Measurements from ENCODE around the gene FBN2.
A peak's percentile ranks its signal among the peaks of the same experiment; 100 is the strongest.

Gene FBN2

DNA sequence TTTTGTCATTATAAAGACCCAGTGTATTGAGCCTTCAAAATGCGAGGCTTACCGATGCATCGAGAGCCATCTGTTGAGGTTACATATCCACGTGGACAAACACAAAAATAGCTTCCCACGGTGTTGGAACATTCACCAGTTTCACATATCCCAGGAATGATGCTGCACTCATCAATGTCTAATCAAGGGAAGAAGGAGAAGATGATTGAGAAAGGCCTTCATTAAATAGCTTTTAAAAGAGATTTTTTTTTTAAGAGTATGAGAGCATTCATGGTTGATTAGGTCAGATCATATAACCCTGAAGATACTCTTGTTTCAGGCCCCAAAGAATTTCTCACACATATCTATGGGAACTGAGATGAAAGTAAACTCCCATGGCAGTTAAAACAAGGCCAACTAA, 129.4 kb downstream of the FBN2 start:
- Histone ChIP-seq H2BK5ac (ENCODE audit: low read length) (no peak overlapping the region), H3K4ac (ENCODE audit: low read length) (no peak overlapping the region), H3K79me1 (ENCODE audit: low read depth, low read length) (no peaks in the 10 kb centered on the region), H4K91ac (ENCODE audit: low read depth, low read length, poor library complexity) (no peak overlapping the region), H3K4me3 (ENCODE audit: low read length in 2 of 2) (no peak overlapping the region), H3K4me1 (ENCODE audit: control insufficient read depth in 2 of 2, insufficient read depth in 1 of 2, low read depth in 1 of 2, low read length in 2 of 2) (peaks cover 5 to 22% of the 10 kb centered on the region in 2 donors), H2BK120ac (ENCODE audit: low read depth, low read length) (no peak overlapping the region), H2BK15ac (ENCODE audit: low read length) (no peak overlapping the region), H4K8ac (ENCODE audit: low read depth, low read length) (no peak overlapping the region), H2AFZ (ENCODE audit: low read length) (no peak overlapping the region), H2BK12ac (ENCODE audit: low read length) (no peak overlapping the region), H3K14ac (ENCODE audit: low read length) (no peak overlapping the region), H3K36me3 (replicated peaks in 1 of 2; ENCODE audit: control insufficient read depth in 2 of 2, insufficient read depth in 2 of 2, low read length in 2 of 2) (peaks cover 1 to 50% of the 10 kb centered on the region in 2 donors), H3K4me2 (ENCODE audit: insufficient read depth, low read length, poor library complexity, severe bottlenecking) (no peak overlapping the region), H3K9ac (ENCODE audit: low read depth, low read length, poor library complexity) (no peak overlapping the region), H3K9me3 (replicated peaks in 1 of 2; ENCODE audit: control insufficient read depth in 2 of 2, insufficient read depth in 1 of 2, low read depth in 1 of 2, low read length in 2 of 2) (no peaks in the 10 kb centered on the region), H3K18ac (ENCODE audit: low read length) (no peak overlapping the region), H3K23ac (ENCODE audit: low read depth, low read length, poor library complexity) (no peak overlapping the region), H3K27me3 (ENCODE audit: control insufficient read depth in 3 of 3, insufficient read depth in 3 of 3, low read depth in 1 of 3, low read length in 3 of 3) (no peaks in the 10 kb centered on the region), H2AK5ac (ENCODE audit: low read depth, low read length) (no peak overlapping the region), H3K27ac (replicated peaks; ENCODE audit: low read length) (peak overlapping the region; percentile 82)
- no CpG with 5 or more reads among the region's 5 CpGs for WGBS, 2 donors (ENCODE audit: extremely low coverage in 2 of 2, insufficient read length in 2 of 2, insufficient replicate concordance in 1 of 2)
- DNase-seq (ENCODE audit: low spot score): no peak

DNA sequence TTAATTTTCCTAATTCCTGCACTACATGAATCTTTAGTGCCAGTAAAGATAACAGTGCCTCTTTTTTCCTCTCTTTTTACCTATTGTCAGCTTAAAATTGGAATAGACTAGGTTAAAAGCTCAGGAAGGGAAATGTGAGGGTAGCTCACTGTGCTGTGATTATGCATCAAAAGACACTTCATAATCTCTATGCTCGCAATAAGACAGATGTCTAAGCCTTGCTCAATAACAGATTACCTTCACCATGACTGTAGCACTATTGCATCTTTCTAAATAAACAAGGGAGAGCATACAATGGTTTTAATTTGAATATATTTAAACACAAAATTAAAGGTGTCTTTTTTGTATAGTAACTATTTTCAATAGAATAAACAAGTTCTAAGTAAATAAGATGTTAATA, 130.1 kb downstream of the FBN2 start:
- peaks cover 1 to 50% of the 10 kb centered on the region in 2 donors for H3K36me3 ChIP-seq (replicated peaks in 1 of 2; ENCODE audit: control insufficient read depth in 2 of 2, insufficient read depth in 2 of 2, low read length in 2 of 2)
- WGBS, 2 donors (ENCODE audit: extremely low coverage in 2 of 2, insufficient read length in 2 of 2, insufficient replicate concordance in 1 of 2): no CpG with 5 or more reads among the region's 1 CpG
- H3K23ac ChIP-seq (ENCODE audit: low read depth, low read length, poor library complexity): no peak overlapping the region

DNA sequence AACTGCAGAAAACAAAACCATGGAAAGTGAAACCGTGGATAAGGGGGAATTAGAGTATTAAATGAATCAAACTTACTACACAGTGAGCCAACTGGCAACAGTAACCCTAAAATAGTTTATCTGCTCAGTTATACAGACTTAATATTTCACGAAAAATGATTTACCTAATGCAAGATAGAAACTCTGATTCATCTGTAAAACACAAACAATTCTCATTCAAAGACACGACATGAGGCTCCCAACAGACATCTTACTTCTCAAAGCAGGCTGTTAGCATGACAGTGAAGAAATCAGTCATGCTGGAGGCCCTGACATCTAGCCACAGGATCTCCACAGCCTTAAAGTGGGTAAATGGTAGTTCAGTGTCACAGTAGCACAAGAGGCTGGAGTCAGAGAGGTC, 131.2 kb downstream of the FBN2 start:
- H2BK15ac ChIP-seq (ENCODE audit: low read length): no peak overlapping the region
- no peak overlapping the region for H4K91ac ChIP-seq (ENCODE audit: low read depth, low read length, poor library complexity)
- no peaks in the 10 kb centered on the region for H3K9me3 ChIP-seq (replicated peaks in 1 of 2; ENCODE audit: control insufficient read depth in 2 of 2, insufficient read depth in 1 of 2, low read depth in 1 of 2, low read length in 2 of 2)
- H3K4me2 ChIP-seq (ENCODE audit: insufficient read depth, low read length, poor library complexity, severe bottlenecking): no peak overlapping the region
- no peak overlapping the region for H2AFZ ChIP-seq (ENCODE audit: low read length)
- H4K8ac ChIP-seq (ENCODE audit: low read depth, low read length): no peak overlapping the region
- H3K18ac ChIP-seq (ENCODE audit: low read length): no peak overlapping the region
- H3K27ac ChIP-seq (replicated peaks; ENCODE audit: low read length): no peak overlapping the region
- H3K36me3 ChIP-seq (replicated peaks in 1 of 2; ENCODE audit: control insufficient read depth in 2 of 2, insufficient read depth in 2 of 2, low read length in 2 of 2): peaks cover 1 to 57% of the 10 kb centered on the region in 2 donors
- H2BK5ac ChIP-seq (ENCODE audit: low read length): no peak overlapping the region
- no peaks in the 10 kb centered on the region for H3K79me1 ChIP-seq (ENCODE audit: low read depth, low read length)
- no peak overlapping the region for H2AK5ac ChIP-seq (ENCODE audit: low read depth, low read length)
- H2BK120ac ChIP-seq (ENCODE audit: low read depth, low read length): no peak overlapping the region
- H2BK12ac ChIP-seq (ENCODE audit: low read length): no peak overlapping the region
- WGBS, 2 donors (ENCODE audit: extremely low coverage in 2 of 2, insufficient read length in 2 of 2, insufficient replicate concordance in 1 of 2): no CpG with 5 or more reads among the region's 3 CpGs
- H3K9ac ChIP-seq (ENCODE audit: low read depth, low read length, poor library complexity): no peak overlapping the region
- H3K14ac ChIP-seq (ENCODE audit: low read length): no peak overlapping the region
- H3K4me1 ChIP-seq (ENCODE audit: control insufficient read depth in 2 of 2, insufficient read depth in 1 of 2, low read depth in 1 of 2, low read length in 2 of 2): peaks cover 5 to 27% of the 10 kb centered on the region in 2 donors
- H3K27me3 ChIP-seq (ENCODE audit: control insufficient read depth in 3 of 3, insufficient read depth in 3 of 3, low read depth in 1 of 3, low read length in 3 of 3): no peaks in the 10 kb centered on the region
- H3K23ac ChIP-seq (ENCODE audit: low read depth, low read length, poor library complexity): no peak overlapping the region
- H3K4me3 ChIP-seq (ENCODE audit: low read length in 2 of 2): no peak overlapping the region
- DNase-seq (ENCODE audit: low spot score): no peak
- no peak overlapping the region for H3K4ac ChIP-seq (ENCODE audit: low read length)

More for the DNA sequence above, 130.1 kb downstream of the FBN2 start:
- Histone ChIP-seq H2BK5ac (ENCODE audit: low read length) (no peak overlapping the region), H3K27me3 (ENCODE audit: control insufficient read depth in 3 of 3, insufficient read depth in 3 of 3, low read depth in 1 of 3, low read length in 3 of 3) (no peaks in the 10 kb centered on the region), H3K9me3 (replicated peaks in 1 of 2; ENCODE audit: control insufficient read depth in 2 of 2, insufficient read depth in 1 of 2, low read depth in 1 of 2, low read length in 2 of 2) (no peaks in the 10 kb centered on the region), H3K4ac (ENCODE audit: low read length) (no peak overlapping the region), H4K91ac (ENCODE audit: low read depth, low read length, poor library complexity) (no peak overlapping the region), H3K14ac (ENCODE audit: low read length) (no peak overlapping the region), H3K4me3 (ENCODE audit: low read length in 2 of 2) (no peak overlapping the region), H2BK15ac (ENCODE audit: low read length) (no peak overlapping the region), H2AFZ (ENCODE audit: low read length) (no peak overlapping the region), H3K4me1 (ENCODE audit: control insufficient read depth in 2 of 2, insufficient read depth in 1 of 2, low read depth in 1 of 2, low read length in 2 of 2) (peaks cover 5 to 25% of the 10 kb centered on the region in 2 donors), H3K79me1 (ENCODE audit: low read depth, low read length) (no peaks in the 10 kb centered on the region), H3K18ac (ENCODE audit: low read length) (no peak overlapping the region), H2AK5ac (ENCODE audit: low read depth, low read length) (no peak overlapping the region), H3K9ac (ENCODE audit: low read depth, low read length, poor library complexity) (no peak overlapping the region), H3K27ac (replicated peaks; ENCODE audit: low read length) (no peak overlapping the region), H2BK120ac (ENCODE audit: low read depth, low read length) (no peak overlapping the region), H3K4me2 (ENCODE audit: insufficient read depth, low read length, poor library complexity, severe bottlenecking) (no peak overlapping the region), H4K8ac (ENCODE audit: low read depth, low read length) (no peak overlapping the region), H2BK12ac (ENCODE audit: low read length) (no peak overlapping the region)
- DNase-seq (ENCODE audit: low spot score): no peak

DNA sequence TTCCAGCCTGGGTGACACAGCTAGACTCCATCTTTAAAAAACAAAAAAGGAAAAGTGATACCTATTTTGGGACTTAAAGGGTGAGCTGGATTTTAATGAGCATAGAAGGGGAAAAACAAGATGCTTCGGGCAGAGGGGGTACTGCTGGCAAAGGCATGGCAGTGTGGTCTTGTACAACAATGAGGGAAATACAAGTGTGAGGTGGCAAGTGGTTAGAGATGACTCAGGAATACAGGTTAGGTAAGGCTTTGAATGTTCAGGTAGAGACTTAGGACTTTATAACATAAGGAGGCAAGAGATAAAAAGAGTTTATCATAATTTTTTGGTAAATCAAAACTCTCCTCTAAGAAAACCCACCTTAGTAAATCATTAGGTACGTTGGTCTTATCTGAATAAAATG, 132.9 kb downstream of the FBN2 start:
- H2AFZ ChIP-seq (ENCODE audit: low read length): no peak overlapping the region
- H3K79me1 ChIP-seq (ENCODE audit: low read depth, low read length): no peaks in the 10 kb centered on the region
- no peak for DNase-seq (ENCODE audit: low spot score)
- H2BK5ac ChIP-seq (ENCODE audit: low read length): no peak overlapping the region
- H3K18ac ChIP-seq (ENCODE audit: low read length): no peak overlapping the region
- H3K9ac ChIP-seq (ENCODE audit: low read depth, low read length, poor library complexity): no peak overlapping the region
- no peak overlapping the region for H4K91ac ChIP-seq (ENCODE audit: low read depth, low read length, poor library complexity)
- peak overlapping the region; percentile 38 for H3K27ac ChIP-seq (replicated peaks; ENCODE audit: low read length)
- no peak overlapping the region for H3K4me2 ChIP-seq (ENCODE audit: insufficient read depth, low read length, poor library complexity, severe bottlenecking)
- WGBS, 2 donors (ENCODE audit: extremely low coverage in 2 of 2, insufficient read length in 2 of 2, insufficient replicate concordance in 1 of 2): no CpG with 5 or more reads among the region's 2 CpGs
- no peak overlapping the region for H3K4ac ChIP-seq (ENCODE audit: low read length)
- H2BK12ac ChIP-seq (ENCODE audit: low read length): no peak overlapping the region
- H3K4me1 ChIP-seq (ENCODE audit: control insufficient read depth in 2 of 2, insufficient read depth in 1 of 2, low read depth in 1 of 2, low read length in 2 of 2): peaks cover 5 to 20% of the 10 kb centered on the region in 2 donors
- H3K9me3 ChIP-seq (replicated peaks in 1 of 2; ENCODE audit: control insufficient read depth in 2 of 2, insufficient read depth in 1 of 2, low read depth in 1 of 2, low read length in 2 of 2): no peaks in the 10 kb centered on the region
- no peak overlapping the region for H3K4me3 ChIP-seq (ENCODE audit: low read length in 2 of 2)
- H3K23ac ChIP-seq (ENCODE audit: low read depth, low read length, poor library complexity): no peak overlapping the region
- no peak overlapping the region for H2AK5ac ChIP-seq (ENCODE audit: low read depth, low read length)
- H3K36me3 ChIP-seq (replicated peaks in 1 of 2; ENCODE audit: control insufficient read depth in 2 of 2, insufficient read depth in 2 of 2, low read length in 2 of 2): peaks cover 1 to 53% of the 10 kb centered on the region in 2 donors
- H2BK120ac ChIP-seq (ENCODE audit: low read depth, low read length): no peak overlapping the region
- no peak overlapping the region for H3K14ac ChIP-seq (ENCODE audit: low read length)
- no peaks in the 10 kb centered on the region for H3K27me3 ChIP-seq (ENCODE audit: control insufficient read depth in 3 of 3, insufficient read depth in 3 of 3, low read depth in 1 of 3, low read length in 3 of 3)
- H4K8ac ChIP-seq (ENCODE audit: low read depth, low read length): no peak overlapping the region
- H2BK15ac ChIP-seq (ENCODE audit: low read length): no peak overlapping the region

All from neuronal stem cell (in vitro differentiated cells).